AML-193 (cell line): ENCODE data around the gene RIMS3.

Experiments
- DNase-seq, 2 experiments: peaks; one replicate each; lab custom pipeline; 2025; lab: John Stamatoyannopoulos, UW

Gene RIMS3

DNA sequence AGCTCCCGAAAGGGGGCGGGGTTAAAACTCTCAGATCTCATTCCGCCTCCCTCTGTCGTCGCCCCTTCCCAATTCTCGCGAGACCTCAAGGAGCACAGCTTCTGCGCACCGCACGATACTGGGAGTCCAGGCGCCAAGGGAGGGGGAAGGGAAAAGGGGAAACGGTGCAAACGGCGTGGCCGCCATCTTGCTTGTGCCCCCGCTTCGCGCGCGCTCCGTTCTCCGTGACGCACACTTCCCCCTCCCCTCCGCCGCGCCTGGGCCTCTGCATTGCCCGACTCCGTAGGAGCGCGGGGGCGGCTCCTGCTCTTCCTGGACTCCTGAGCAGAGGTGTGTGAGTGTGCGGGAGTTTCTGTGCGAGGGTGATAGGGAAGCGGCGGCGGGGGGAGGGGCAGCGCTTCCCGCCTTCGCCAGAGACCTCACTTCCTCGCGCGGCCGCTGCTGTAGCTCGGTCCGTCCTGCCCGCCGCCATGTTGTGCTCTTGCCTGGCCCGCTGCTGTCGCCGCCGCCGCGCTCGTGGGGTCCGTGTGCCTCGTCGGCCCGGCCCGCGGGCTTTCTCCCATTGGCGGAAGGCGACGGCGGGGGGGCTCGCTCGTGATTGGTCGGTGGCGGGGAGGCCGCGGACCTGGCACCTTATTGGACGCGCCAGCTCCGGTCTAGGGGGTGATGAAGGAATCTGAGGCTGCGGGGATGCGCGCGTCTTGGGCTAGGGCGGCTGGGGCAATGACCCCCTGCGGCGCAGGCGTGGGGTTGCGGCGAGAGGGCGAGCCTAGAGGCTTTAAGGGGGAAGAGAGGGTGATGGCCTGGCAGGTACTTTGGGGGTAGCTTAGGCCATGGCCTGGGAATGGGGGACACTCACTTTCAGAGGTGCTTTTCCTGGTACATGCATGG is 26.3 kb upstream of the RIMS3 start, which contains the start of gene NFYC:
Gene NFYC (plus strand): TSS at position 167 of the 891 bp plus-strand sequence. CDS start 47,140 bp downstream, outside the sequence.
- peak; percentile 95 to 96 for DNase-seq

DNA sequence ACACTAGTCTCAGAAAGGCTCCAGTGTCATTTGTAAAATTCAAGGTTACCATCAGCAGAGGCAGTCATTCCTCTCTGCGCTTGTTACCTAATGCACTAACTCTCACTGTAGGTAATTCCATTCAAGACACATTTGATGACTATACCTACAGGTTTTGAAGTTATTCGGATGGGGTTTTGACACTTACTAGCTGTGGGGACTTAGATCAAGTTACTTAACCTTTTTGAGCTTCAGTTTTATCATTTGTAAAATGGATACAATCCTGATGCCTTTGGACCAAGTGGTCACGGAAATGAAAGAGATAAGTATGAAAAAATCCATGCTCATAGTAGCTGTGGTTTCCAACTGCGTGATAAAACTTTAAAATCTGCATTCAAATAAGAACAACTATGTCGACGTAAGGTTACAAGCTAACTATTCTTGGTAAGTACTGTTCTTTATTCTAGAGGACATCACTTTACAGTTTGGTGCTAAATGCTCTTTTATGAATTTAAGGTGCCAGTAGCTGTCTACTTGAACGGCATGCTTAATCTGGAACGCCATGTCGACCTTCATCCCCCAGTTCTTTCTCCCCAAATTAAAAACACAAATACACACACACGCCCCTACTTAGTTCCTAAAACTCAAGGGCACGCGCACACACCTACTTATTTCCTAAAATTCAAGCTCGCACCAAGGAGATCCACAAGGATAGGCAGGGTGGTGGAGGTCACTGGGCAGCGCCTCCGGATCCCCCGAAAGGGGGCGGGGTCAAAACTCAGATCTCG is 25.5 kb upstream of the RIMS3 start:
- no peak for DNase-seq

DNA sequence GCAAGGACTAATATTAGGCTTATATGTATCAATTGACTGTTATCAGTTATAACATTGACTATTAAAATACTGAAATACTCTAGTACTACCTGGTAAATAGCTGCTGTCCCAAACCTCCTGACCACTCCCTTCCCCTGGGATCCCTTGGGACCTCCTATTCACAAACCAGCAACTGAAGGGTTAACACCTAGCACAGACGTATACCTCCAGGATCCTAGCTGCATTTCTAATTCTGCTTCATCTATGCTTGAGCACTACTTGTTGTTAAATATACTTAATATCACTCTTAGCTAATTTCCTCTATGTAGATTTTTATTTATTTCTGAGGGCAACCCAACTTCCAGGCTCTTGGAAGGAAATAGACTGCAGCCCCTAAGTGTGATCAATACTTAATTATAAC is 24.3 kb upstream of the RIMS3 start:
- DNase-seq = no peak

DNA sequence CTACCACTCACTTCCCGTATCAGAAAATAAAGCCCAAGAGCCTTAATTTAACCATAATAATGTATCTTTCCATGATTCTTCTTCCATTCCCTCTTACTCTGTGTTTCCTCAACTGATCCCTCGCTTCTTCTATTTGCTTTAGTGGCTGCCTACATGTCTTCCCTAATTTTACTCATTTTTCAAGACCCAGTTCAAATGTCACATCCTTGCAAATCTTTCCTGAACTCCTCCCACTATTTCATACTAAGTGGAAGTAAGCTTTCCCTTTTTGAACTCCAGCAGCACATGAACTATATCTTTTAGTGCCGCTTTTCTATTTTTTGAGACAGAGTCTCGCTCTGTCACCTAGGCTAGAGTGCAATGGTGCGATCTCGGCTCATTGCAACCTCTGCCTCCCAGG is 22.2 kb upstream of the RIMS3 start:
- DNase-seq = no peak

DNA sequence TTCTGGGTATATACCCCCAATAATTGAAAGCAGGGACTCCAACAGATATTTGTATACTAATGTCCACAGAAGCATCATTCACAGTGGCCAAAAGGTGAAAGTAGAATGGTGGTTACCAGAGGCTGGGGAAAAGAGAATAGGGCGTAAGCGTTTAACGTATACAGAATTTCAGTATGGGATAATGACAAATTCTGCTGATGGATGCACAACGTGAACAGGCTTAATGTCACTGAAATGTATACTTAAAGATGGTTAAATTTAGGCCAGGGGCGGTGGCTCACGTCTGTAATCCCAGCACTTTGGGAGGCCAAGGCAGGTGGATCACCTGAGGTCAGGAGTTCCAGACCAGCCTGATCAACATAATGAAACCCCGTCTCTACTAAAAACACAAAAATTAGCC is 21.6 kb upstream of the RIMS3 start:
- no peak for DNase-seq

DNA sequence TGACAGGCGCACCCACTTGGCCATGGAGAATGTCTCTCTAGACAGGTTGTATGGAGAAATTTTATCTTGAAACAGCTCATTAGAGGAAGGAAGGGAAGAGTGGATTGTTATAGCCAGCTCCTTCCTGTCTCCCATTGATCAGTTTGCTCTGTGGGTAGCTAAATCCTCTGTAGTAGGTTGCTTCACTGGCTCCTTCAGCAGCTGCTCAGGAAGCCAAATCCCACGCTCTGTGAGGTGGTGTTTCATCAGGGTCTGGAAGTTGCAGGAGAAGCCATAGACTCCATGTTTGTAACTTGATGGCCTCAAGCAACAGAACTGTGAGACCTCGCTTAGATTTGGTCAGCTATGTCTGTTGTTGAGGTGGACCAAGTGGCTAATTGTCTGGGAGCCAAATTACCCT is 19.2 kb upstream of the RIMS3 start:
- peak; percentile 29 to 48 for DNase-seq

DNA sequence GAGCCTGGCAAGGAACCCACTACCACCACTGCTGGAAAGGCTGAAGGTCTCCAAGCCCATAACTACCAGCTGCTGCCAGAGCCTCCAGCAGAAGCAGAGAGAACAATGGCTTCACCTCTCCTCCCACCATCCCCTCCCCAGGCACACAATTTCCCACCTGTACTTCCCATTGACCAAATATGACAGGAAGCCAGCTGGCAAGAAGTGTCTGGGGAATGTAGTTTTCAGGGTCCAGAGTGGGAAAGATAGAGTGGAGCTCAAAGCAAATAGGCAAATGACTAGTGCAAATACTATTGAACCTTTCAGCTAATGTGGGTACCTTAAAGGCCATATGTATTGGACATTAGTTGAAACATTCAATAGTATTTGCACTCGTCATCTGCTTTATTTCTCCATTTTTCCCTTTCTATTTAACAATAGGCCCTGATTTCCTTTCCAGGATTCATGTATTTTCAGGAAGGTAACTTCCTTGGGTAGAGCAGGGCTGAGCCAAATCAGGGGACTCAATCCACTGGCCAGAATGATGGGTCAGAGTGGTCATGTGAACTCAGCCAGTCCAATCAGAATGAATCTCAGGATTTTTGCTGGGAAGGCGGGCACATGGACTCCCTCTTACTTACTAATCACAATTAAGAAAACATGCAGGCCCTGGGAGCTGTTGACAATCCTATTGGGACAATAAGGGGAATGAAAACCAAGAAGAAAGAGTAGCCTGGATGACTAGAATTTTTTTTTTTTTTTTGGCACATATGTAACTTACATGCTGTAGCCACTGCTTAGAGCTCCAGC is 13.9 kb upstream of the RIMS3 start:
- DNase-seq = no peak

DNA sequence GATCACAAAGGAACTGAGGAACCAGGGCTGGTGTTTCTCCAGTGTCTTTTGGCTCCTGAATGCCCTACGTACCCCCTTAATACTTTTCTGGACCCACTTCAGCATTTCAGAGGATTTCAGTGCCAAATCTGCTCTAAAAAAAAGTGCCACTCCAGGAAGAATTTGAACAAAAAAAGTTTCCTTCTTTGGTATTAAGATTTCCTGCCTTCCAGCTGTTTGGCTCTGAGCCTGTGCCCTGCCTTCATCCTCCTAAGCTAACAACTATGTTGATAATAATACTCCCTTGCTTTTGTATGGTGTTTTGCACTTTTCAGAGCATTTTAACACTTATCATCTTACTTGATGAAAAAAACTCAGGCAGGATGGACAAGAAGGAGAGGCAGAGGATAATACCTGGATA is 11.0 kb upstream of the RIMS3 start:
- no peak for DNase-seq

DNA sequence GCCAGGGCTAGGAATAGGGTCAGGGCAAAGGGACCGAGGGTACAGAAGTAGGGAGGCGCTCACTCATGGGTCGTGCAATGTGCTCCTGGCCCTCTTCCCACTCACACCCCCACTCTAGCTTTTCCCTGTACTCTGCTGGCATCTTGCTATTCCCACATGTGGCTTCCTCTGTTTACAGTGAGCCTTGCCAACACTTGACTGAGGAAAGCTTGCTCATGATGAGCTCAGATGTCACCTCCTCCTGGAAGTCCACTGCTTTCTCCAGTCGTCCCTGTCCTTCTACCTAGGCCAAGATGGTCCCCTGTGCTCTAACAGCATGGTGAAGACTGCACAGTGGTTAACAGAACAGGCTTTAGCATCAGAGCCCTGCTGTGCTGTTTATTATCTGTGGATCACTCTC is 8.0 kb upstream of the RIMS3 start:
- DNase-seq = no peak

DNA sequence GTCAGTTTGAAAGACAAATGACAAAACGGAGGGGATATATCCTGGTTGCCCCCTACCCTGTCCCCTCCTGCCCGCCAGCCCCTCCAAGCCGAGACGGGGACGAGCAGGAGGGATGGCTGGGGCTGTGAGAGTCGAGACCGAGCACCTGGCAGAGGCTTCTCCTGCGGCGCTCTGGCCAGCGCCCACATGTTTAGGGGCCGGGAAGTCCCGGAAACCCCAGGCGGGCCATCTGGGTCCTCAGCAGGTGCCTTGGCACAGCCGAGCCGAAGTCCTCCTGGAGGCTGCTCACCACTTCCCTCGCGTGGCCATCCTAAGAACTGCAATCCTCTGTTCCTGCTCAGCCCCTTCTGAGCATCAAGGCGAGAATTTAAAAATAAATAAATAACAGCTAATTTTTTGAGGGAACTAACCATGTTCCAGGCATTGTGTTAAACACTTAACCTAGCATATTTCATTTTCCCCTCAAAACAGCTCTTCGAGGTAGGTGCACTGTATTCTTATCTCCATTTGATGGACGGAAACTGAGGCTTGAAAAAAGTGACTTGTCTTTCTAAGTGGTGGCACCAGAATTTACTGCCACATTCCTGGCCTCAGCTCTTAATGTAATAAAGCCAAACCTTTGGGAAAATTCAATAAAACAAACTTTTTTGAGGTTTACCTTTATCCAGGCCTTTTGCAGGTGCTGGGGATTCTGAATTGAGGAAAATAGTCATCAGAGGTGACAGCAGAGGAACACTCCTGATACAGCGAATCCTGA is 3.5 kb upstream of the RIMS3 start:
- peak; percentile 59 to 60 for DNase-seq

DNA sequence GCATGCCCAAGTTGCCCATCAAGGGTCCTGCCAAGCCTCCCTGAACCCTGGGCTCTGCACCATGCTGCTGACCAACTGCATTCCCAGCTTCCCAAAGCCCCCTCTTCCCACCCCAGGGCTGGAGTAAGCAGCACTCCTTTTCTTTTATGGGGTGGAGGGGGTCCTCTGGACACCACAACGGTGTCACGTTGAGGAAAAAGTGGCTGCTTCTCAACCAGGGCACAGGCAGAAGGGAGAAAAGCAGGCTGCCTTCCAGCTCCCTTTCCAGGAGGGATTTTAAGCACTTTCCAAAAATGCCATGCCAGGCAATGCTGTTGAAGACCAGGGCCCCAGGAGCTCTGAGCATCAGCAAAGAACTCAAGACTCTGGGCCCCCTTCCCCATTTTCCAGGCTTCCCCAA is 691 bp downstream of the RIMS3 start:
- DNase-seq = no peak

DNA sequence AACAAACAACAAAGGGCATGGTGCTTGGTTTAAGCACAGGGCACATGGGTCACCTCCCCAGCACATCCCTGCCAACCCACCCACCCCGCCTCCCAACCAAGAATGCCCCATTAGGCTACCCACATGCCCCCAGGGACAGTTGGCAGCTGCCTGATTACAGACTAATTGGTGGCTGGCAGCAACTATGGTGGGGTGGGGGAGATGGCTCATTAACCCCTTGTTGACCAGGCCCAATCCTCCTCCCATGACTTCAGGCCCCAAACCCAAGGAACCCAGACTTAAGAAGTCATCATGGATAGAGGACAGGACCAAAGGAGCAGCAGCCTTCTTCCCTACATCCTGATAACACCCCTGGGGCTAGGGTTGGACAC is 1.3 kb downstream of the RIMS3 start:
- no peak for DNase-seq

DNA sequence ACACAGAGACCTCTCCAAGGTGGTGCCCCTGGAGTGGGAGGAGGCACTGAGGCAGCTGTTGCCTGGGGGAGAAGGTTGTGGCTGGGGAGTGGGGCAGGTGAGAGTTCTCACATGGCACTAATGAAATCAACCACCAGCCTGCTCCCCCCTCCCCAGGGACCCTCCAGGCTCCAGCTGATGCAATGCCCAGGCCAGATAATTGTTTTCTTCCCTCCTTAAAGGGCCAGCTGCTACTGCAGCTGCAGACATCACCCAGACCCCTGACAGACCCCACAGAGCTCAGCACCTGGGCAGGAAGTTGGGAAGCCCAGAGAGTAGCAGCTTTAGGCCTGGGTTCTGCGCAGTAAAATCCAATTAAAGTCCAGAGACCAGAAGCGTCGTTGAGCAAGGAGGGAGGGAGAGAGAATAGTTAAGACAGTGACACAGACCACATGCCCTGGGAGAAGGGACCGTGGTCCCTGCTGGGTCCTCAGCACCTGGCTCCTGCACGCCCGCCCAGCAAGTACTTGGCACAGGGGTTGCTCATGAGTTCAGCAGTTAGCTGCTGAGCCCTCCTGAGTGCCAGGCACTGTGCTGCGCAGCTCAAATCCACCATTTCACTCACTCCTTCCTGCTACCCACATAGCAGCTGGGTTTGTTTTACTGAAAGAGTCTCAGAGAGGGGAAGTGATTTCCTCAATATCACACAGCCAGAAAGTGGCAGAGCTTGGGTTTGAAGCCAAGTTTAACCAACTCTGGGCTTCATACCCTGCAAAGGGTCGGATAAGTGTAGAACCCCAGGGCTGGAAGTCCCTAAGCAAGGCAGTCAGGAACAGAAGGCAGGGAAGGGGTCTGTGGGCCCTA is 1.9 kb downstream of the RIMS3 start:
- DNase-seq = no peak

DNA sequence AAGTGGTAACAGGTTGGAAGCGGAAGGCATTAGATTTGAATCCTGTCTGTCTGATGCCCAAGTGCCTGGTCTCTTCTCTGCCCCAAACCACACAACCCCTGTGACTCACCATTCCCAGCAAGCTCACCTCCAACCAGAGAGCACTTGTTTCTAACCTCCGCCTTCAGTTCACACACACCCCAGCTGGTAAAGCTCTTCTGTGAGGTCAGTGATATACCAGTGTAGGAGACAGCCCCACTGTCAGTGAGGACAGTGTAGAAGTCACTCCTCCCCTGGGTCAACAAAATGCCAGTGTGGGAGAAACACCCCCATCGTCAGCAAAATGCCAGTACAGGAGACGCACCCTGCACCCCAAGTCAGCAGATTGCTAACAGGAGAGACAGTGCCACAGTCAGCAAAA is 2.6 kb downstream of the RIMS3 start:
- DNase-seq = no peak

DNA sequence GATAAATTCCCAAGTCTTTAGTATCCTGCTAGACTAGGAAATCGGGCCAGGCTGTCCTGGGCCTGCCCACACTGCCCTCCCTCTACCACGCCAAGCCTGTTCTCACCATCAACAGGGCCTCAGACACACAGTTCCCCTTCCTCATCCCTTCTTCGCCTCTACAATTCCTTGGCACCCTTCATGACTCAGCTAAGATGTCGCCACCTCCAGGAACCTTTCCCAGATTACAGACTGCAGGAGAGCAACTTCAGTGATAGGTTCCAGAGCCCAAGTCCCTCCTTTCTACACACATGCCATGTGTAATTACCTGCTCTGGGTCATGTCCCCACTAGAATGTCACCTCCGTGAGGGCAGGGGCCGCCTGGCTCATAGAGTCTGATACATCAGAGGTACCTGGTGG is 3.3 kb downstream of the RIMS3 start:
- no peak for DNase-seq

DNA sequence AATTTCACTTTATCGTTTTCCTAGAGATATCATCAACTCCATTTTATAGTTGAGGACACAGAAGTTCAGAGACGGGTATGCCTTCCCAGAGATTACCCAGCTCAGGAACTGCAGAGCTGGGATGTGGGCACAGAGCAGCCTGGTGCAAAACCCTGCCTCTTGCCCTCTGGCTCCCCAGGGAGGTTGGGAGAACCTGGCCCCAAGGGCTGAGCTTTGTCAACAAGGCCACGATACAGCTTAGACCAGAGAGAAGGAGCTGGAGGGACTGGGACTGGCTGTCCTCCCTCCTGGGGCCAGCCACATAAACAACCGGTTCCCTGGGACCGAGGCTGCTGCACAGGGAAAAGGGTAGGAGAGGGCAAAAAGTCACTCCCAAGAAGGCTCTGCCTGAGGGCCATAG is 3.8 kb downstream of the RIMS3 start:
- no peak for DNase-seq

DNA sequence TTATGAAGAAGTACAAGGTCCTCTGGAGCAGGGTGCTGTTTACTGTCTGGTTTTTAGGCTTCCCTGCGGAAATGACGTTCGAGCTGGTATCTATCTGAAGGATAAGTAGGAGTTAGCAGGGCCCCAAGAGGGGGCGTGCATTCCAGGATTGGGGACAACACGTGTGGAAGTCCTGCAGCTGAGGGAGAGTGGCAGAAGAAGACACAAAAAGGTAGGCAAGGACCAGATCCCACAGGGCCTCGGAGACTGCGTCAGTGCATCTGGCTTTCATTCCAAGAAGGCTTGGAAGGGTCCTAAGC is 5.9 kb downstream of the RIMS3 start:
- DNase-seq = no peak

DNA sequence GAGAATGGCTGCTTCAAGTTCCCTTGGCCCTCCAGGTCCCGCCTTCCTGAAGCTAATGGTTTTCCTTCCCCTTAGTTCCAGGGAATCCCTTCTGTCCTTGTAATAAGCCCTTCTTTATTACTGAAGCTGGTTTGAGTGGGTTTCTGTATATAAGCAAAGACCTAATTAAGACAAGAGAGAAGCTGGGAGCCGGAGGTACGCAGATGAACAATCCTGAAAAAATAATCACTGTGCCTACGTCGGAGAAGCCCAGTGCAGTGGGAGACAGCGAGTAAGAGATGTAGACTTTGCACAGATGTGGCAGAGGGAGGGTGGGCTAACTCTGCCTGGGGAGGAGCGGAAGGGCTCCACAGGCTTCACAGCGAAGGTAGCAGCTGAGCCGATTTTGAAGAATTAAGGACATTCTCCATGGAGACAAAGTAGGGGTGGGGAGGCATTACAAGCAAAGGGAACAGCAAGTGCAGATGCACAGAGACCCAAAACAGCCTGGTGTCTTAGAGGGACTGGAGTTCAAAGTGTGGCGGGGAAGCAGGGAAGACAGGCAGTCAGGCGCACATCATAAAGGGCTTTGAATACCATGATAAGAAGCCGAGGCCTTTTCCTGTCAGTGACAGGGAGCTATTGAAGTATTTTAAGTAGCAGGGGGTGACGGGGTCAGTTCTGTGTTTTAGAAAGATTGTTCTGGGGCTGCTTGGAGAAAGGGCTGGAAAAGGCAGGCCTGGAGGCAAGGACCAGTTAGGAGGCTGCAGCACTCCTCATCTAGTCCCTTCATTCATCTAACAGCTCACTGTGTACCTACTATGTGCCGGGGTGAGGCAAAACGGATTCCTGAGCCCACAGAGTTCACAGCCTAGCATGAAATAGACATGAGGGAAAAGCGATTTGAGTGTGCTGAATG is 6.5 kb downstream of the RIMS3 start:
- DNase-seq = no peak

DNA sequence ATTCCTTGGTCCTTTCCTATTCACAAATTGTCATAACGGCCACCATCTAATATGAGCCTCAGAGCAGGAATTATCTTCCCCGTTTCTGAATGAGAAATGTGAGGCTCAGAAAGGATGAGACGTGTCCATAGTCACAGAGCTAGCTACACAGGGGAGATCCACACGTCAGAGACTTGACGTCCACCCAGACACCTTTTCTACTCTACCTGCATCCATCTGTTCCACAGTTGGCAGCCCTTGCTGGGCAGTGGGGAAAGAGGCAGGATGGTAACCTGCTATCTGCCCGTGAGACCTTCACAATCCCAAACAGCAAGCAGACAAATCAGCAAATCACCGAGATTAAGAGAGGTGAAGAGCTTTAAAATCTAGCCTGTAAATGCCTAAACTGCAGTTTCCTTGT is 8.4 kb downstream of the RIMS3 start:
- no peak for DNase-seq
